A673 (cell line): Measurements from ENCODE around the gene ANKRD13D. TPM values are rescaled to one million over a fixed set of nuclear protein-coding genes. Genes with fewer than 3 reads are reported as not detected.

Source experiments
- BruUV-seq: library from RNA; stranded (reverse); fragments of 400-500 nt; replicated peaks from 2 replicates; lab custom pipeline; 2021; lab: Mats Ljungman, UMichigan
- CTCF ChIA-PET: fragments of 300-600 bp; sonication (Branson Sonifier 250); formaldehyde crosslinking; loops from one replicate; lab custom pipeline; 2022; ENCODE audit warnings: antibody characterized with exemption; lab: Charles Lee
- POLR2A ChIA-PET: fragments of 300-600 bp; sonication (Branson Sonifier 250); formaldehyde crosslinking; loops from one replicate; lab custom pipeline; 2022; ENCODE audit warnings: antibody characterized with exemption; ENCODE audit not compliant: low non-redundant PET; lab: Charles Lee
- DNase-seq: peaks from one replicate; pipeline ENCODE4 v3.0.0-alpha.2; 2015; ENCODE audit warnings: low spot score
- H3K27ac ChIP-seq: fragments of 200-600 bp; sonication (generic); 2 replicates; pipeline ENCODE4 v1.5.1; 2016; ENCODE audit warnings: mixed run types, low read depth, mild to moderate bottlenecking, mixed read lengths, antibody characterized with exemption, low read length; ENCODE audit not compliant: poor library complexity, severe bottlenecking
- H3K27me3 ChIP-seq: fragments of 200-600 bp; sonication (generic); replicated peaks from 2 replicates; pipeline ENCODE4 v1.6.1; 2017; ENCODE audit warnings: mixed run types, low read depth, mild to moderate bottlenecking, mixed read lengths, antibody characterized with exemption, low read length; ENCODE audit not compliant: insufficient read depth, poor library complexity
- H3K36me3 ChIP-seq: fragments of 200-600 bp; sonication (generic); 2 replicates; pipeline ENCODE4 v1.6.1; 2016; ENCODE audit warnings: mixed run types, mild to moderate bottlenecking, mixed read lengths, antibody characterized with exemption, low read length; ENCODE audit not compliant: insufficient read depth, poor library complexity, severe bottlenecking
- H3K4me1 ChIP-seq: fragments of 200-600 bp; sonication (generic); 2 replicates; pipeline ENCODE4 v1.6.1; 2017; ENCODE audit warnings: mixed run types, mild to moderate bottlenecking, mixed read lengths, antibody characterized with exemption, low read length; ENCODE audit not compliant: insufficient read depth, poor library complexity, severe bottlenecking
- H3K4me3 ChIP-seq: fragments of 200-600 bp; sonication (generic); 2 replicates; pipeline ENCODE4 v1.5.1; 2016; ENCODE audit warnings: low read depth, mixed run types, mild to moderate bottlenecking, mixed read lengths, low read length; ENCODE audit not compliant: poor library complexity, severe bottlenecking
- H3K9me3 ChIP-seq: fragments of 200-600 bp; sonication (generic); 2 replicates; pipeline ENCODE4 v1.6.1; 2016; ENCODE audit warnings: mixed run types, low read depth, mild to moderate bottlenecking, mixed read lengths, antibody characterized with exemption, low read length; ENCODE audit not compliant: poor library complexity, severe bottlenecking
- CTCF ChIP-seq: fragments of 300-800, 200-600 bp; sonication (generic); conservative IDR thresholded peaks from 2 replicates; pipeline ENCODE4 v1.5.1; 2017; ENCODE audit warnings: low read depth, mild to moderate bottlenecking, antibody characterized with exemption, low read length, moderate library complexity, mixed read lengths
- EZH2 ChIP-seq: fragments of 200-600 bp; sonication (generic); IDR thresholded peaks from 2 replicates; pipeline ENCODE4 v1.6.1; 2017; ENCODE audit warnings: borderline replicate concordance, low read depth, mild to moderate bottlenecking, mixed read lengths, antibody characterized with exemption, low read length; ENCODE audit not compliant: poor library complexity, severe bottlenecking
- intact Hi-C: fragments of 100-400 bp; cut with micrococcal nuclease; formaldehyde crosslinking; loops from one replicate; pipeline ENCODE4 v1.10.0; 2022; ENCODE audit not compliant: unreplicated experiment
- total RNA-seq: library from RNA; stranded (reverse); gene quantifications from 2 replicates; pipeline ENCODE4 v1.2.3, GENCODE V29; 2021

Gene ANKRD13D
- total RNA-seq, 1 experiment from 2014 or later, result 101 TPM

GRCh38 chr11:67270256-67271204 is 18.6 kb upstream of the ANKRD13D start:
- peaks cover 26% of the 10 kb centered on the region for H3K36me3 ChIP-seq
- POLR2A ChIA-PET, result interaction anchor here (0.7 kb wide), 1 partner anchor 31 kb away, joined by 3 read pairs; no protein-coding TSS in a partner anchor
- no TSS peak for BruUV-seq
- H3K9me3 ChIP-seq, result no peaks in the 10 kb centered on the region
- peak overlapping the region; percentile 32 for H3K4me3 ChIP-seq
- no peaks in the 10 kb centered on the region for H3K27me3 ChIP-seq
- peaks cover 84% of the 10 kb centered on the region for H3K4me1 ChIP-seq
- peak overlapping the region; percentile 83 for H3K27ac ChIP-seq
- intact Hi-C loops, result loop anchor here (2.0 kb wide), 1 partner anchor 18 kb away; the partner anchor contains the start of gene ANKRD13D
- CTCF ChIA-PET, result interaction anchor here (0.9 to 2.3 kb wide), 3 partner anchors 9 to 47 kb away, joined by 3 to 10 read pairs (median 8); no protein-coding TSS in a partner anchor
- TF ChIP-seq CTCF (no peak), EZH2 (no peak)
- peak; percentile 93 for DNase-seq

- TF ChIP-seq CTCF (no peak), EZH2 (no peak)
- H3K4me3 ChIP-seq, result peak overlapping the region; percentile 32
- ChIA-PET CTCF (interaction anchor here (2.3 kb wide), 1 partner anchor 46 kb away, joined by 10 read pairs; no protein-coding TSS in a partner anchor), POLR2A (interaction anchor here (0.7 kb wide), 1 partner anchor 30 kb away, joined by 3 read pairs; no protein-coding TSS in a partner anchor)
- DNase-seq, result no peak
- intact Hi-C loops, result loop anchor here (2.0 kb wide), 1 partner anchor 18 kb away; the partner anchor contains the start of gene ANKRD13D
- peaks cover 83% of the 10 kb centered on the region for H3K4me1 ChIP-seq
- H3K36me3 ChIP-seq, result peaks cover 26% of the 10 kb centered on the region
- TSS peak; percentile 6 for BruUV-seq
- no peaks in the 10 kb centered on the region for H3K27me3 ChIP-seq
- H3K27ac ChIP-seq, result peak overlapping the region; percentile 83
- no peaks in the 10 kb centered on the region for H3K9me3 ChIP-seq
These were observed 17.9 kb upstream of the ANKRD13D start for GRCh38 chr11:67271205-67271540.

DNA sequence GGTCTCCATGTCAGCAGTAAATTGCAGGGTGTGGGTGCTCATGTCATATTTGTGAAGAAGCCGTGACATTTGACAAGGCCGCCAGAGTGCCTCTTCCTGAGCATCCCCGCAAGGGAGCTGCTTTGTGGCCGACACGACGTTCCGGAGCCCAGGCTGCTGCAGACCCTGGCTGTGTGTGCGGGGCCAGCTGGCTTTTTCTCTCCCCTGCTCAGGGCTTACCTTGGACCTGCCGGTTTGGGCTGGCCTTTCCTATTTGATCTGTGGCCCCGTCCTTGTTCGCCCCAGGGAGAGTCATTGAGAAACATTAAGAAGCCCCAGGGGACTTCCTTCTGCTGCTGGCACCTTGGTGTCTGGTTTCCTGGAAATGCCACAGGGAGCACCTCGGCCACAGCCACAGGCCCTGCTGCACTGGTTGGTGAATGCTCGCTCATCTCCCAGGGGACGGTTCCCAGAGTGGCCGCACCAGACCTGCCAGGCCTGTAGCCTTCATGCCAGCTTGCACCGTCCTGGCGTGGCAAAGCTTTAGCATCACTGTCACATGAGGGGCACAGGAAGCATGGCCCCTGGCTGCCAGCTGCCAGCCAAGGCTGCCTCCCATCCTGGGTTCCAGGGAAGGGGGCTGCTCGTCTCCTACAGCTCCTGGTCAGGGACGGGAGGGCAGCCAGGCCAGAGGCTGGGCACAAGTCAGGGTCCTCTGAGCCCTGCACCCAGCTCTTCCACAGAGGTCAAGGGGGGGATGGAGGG is 17.4 kb upstream of the ANKRD13D start:
- POLR2A ChIA-PET, result no interaction called here
- DNase-seq, result peak; percentile 54
- BruUV-seq, result no TSS peak
- H3K4me1 ChIP-seq, result peaks cover 88% of the 10 kb centered on the region
- H3K9me3 ChIP-seq, result no peaks in the 10 kb centered on the region
- H3K27me3 ChIP-seq, result no peaks in the 10 kb centered on the region
- intact Hi-C loops, result loop anchor here (2.0 kb wide), 1 partner anchor 17 kb away; the partner anchor contains the start of gene ANKRD13D
- H3K4me3 ChIP-seq, result no peak overlapping the region
- peaks cover 26% of the 10 kb centered on the region for H3K36me3 ChIP-seq
- TF ChIP-seq EZH2 (no peak), CTCF (no peak)
- peak overlapping the region; percentile 83 for H3K27ac ChIP-seq
- CTCF ChIA-PET, result interaction anchor here (2.3 kb wide), 1 partner anchor 46 kb away, joined by 10 read pairs; no protein-coding TSS in a partner anchor
